IPS-15b (cell line): ENCODE data around the gene UBE2D3.

ENCODE experiments used
- H3K27me3 ChIP-seq: one replicate; pipeline ENCODE4 v1.6.1; 2013; ENCODE audit warnings: low read length; ENCODE audit not compliant: control insufficient read depth, insufficient read depth
- H3K36me3 ChIP-seq: one replicate; pipeline ENCODE4 v1.6.1; 2013; ENCODE audit warnings: low read length; ENCODE audit not compliant: control insufficient read depth, insufficient read depth
- H3K4me1 ChIP-seq: one replicate; pipeline ENCODE4 v1.6.1; 2013; ENCODE audit warnings: mild to moderate bottlenecking, low read length; ENCODE audit not compliant: control insufficient read depth, insufficient read depth
- H3K4me3 ChIP-seq: one replicate; pipeline ENCODE4 v1.5.1; 2013; ENCODE audit warnings: low read depth, low read length
- H3K9ac ChIP-seq: one replicate; pipeline ENCODE4 v1.6.1; 2013; ENCODE audit warnings: low read depth, mild to moderate bottlenecking, low read length
- H3K9me3 ChIP-seq: one replicate; pipeline ENCODE4 v1.6.1; 2013; ENCODE audit warnings: mild to moderate bottlenecking, low read length; ENCODE audit not compliant: control insufficient read depth, insufficient read depth

The UBE2D3 gene

DNA sequence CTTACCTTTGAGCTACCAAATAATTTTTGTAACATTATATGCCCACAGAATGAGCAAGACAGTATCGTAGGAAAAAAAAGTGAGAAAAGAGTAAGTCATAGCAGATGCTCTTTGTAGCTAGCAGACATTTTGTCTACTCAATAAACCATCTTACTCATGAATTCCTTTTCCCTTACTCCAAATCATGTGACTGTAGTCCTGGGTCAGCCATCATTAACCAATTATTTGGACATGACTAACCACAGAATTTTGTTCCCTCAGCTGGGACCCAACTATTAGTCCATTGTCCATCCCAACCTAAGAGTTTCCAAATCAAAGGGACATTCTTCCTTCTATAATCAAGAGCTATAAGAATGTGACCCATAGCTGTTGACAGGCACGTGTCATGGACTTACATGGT lies 11.4 kb downstream of the UBE2D3 start:
- no peaks in the 10 kb centered on the region for H3K27me3 ChIP-seq
- no peaks in the 10 kb centered on the region for H3K9me3 ChIP-seq
- peaks cover 27% of the 10 kb centered on the region for H3K4me1 ChIP-seq
- no peak overlapping the region for H3K9ac ChIP-seq
- H3K4me3 ChIP-seq = no peak overlapping the region
- H3K36me3 ChIP-seq = no peaks in the 10 kb centered on the region

DNA sequence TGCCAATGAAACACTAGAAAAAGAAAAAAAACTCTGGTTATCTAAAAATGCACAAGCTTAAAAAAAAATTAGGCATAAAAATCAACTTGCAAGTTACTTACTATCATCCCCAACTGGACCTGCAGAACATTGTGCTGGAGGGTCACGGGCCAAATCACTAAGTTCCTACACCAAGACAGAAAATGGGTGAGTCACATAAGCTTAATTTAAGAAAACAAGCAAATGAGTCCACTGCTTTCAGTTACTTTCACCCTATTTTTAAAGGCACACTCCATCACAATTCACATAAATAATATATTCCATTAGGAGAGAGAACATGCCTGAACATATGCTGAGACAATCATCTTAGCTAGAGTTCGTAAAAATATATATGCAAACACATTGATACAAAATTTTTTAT lies 17.7 kb downstream of the UBE2D3 start:
- Histone ChIP-seq H3K9me3 (no peaks in the 10 kb centered on the region), H3K36me3 (no peaks in the 10 kb centered on the region), H3K9ac (no peak overlapping the region), H3K27me3 (no peaks in the 10 kb centered on the region), H3K4me1 (peaks cover 6% of the 10 kb centered on the region), H3K4me3 (no peak overlapping the region)

DNA sequence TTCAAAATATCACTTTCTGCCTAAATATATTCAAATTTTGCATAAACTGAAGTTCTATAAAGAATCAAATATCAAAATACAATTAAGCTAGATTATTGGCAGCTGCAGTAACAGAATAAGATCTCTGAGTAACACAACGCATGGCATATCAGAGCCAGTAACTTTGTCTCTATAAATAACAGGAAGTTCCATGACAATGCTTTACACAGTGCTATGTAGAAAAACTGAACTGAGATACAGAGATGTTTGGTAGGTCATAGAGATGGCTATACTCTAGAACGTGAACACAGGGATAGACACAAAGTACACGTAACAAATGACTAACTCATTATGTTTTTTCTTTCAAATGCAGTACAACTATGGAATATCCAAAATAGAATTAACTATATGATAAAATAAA lies 18.2 kb downstream of the UBE2D3 start:
- H3K27me3 ChIP-seq = no peaks in the 10 kb centered on the region
- peaks cover 6% of the 10 kb centered on the region for H3K4me1 ChIP-seq
- H3K4me3 ChIP-seq = no peak overlapping the region
- no peak overlapping the region for H3K9ac ChIP-seq
- no peaks in the 10 kb centered on the region for H3K36me3 ChIP-seq
- H3K9me3 ChIP-seq = no peaks in the 10 kb centered on the region

GRCh38 chr4:102808009-102808408 lies 19.3 kb downstream of the UBE2D3 start:
- no peak overlapping the region for H3K9ac ChIP-seq
- H3K27me3 ChIP-seq = no peaks in the 10 kb centered on the region
- no peaks in the 10 kb centered on the region for H3K9me3 ChIP-seq
- peaks cover 3% of the 10 kb centered on the region for H3K36me3 ChIP-seq
- H3K4me3 ChIP-seq = no peak overlapping the region
- peaks cover 3% of the 10 kb centered on the region for H3K4me1 ChIP-seq

- Histone ChIP-seq H3K27me3 (no peaks in the 10 kb centered on the region), H3K36me3 (peaks cover 3% of the 10 kb centered on the region), H3K4me3 (no peak overlapping the region), H3K9me3 (no peaks in the 10 kb centered on the region), H3K9ac (no peak overlapping the region), H3K4me1 (peaks cover 3% of the 10 kb centered on the region)
Measured at GRCh38 chr4:102807345-102807744, 20.0 kb downstream of the UBE2D3 start.

- peaks cover 7% of the 10 kb centered on the region for H3K4me1 ChIP-seq
- no peak overlapping the region for H3K9ac ChIP-seq
- no peak overlapping the region for H3K4me3 ChIP-seq
- peaks cover 3% of the 10 kb centered on the region for H3K36me3 ChIP-seq
- H3K9me3 ChIP-seq = no peaks in the 10 kb centered on the region
- H3K27me3 ChIP-seq = no peaks in the 10 kb centered on the region
Measured at GRCh38 chr4:102799816-102800215, 27.5 kb downstream of the UBE2D3 start.

DNA sequence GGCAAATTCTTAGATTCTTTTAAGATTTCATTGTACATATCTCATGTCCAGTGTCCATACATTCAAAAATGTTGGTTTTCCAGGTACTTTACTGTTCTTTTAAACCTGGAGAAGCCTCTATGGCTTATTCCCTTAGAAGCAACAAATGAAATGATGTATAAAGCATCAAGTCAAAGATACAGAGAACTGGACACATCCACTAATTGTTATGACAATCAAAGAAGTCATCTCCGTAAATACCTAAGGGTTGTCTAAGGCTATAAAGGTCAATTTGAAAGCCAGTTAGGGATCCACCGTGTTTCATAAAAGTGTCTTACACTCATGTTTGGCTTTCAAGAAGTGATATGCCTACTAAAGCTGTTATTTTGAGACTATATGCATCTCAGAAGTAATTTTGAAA lies 32.4 kb downstream of the UBE2D3 start:
- H3K27me3 ChIP-seq = no peaks in the 10 kb centered on the region
- no peak overlapping the region for H3K9ac ChIP-seq
- no peaks in the 10 kb centered on the region for H3K9me3 ChIP-seq
- H3K4me3 ChIP-seq = no peak overlapping the region
- H3K4me1 ChIP-seq = peaks cover 16% of the 10 kb centered on the region
- H3K36me3 ChIP-seq = no peaks in the 10 kb centered on the region

GRCh38 chr4:102792361-102792936 lies 34.9 kb downstream of the UBE2D3 start:
- Histone ChIP-seq H3K36me3 (no peaks in the 10 kb centered on the region), H3K4me3 (no peak overlapping the region)

DNA sequence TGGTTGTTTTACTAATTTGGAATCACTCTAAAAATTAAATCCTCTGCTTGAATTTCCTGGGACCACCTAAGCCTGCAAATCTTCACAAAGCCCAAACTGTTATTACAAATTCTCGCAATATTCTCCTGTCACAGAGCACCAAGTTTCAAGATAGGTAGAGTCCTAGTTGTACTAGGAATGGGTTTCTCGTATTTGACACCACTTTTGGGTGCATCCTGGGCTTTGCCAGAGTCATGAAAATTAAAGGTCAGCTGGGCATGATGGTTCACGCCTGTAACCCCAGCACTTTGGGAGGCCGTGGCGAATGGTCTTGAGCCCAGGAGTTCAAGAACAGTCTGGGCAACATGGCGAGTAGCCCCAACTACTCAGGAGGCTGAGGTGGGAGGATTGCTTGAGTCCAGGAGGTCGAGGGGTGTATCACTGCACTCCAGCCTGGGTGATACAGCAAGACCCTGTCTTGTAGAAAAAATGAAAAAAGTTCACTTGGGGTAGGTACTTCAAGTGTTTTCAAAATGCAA lies 36.0 kb downstream of the UBE2D3 start:
- no peak overlapping the region for H3K9ac ChIP-seq
- H3K4me1 ChIP-seq = peaks cover 14% of the 10 kb centered on the region
- no peaks in the 10 kb centered on the region for H3K9me3 ChIP-seq
- H3K36me3 ChIP-seq = no peaks in the 10 kb centered on the region
- no peaks in the 10 kb centered on the region for H3K27me3 ChIP-seq
- H3K4me3 ChIP-seq = no peak overlapping the region

More at GRCh38 chr4:102792361-102792936, 34.9 kb downstream of the UBE2D3 start:
- H3K4me1 ChIP-seq = peaks cover 16% of the 10 kb centered on the region
- no peaks in the 10 kb centered on the region for H3K9me3 ChIP-seq
- no peaks in the 10 kb centered on the region for H3K27me3 ChIP-seq
- no peak overlapping the region for H3K9ac ChIP-seq

- Histone ChIP-seq H3K4me1 (peaks cover 7% of the 10 kb centered on the region), H3K9ac (no peak overlapping the region), H3K27me3 (no peaks in the 10 kb centered on the region), H3K4me3 (no peak overlapping the region), H3K9me3 (no peaks in the 10 kb centered on the region), H3K36me3 (no peaks in the 10 kb centered on the region)
Measured at GRCh38 chr4:102789317-102789717, 38.0 kb downstream of the UBE2D3 start.

- Histone ChIP-seq H3K36me3 (no peaks in the 10 kb centered on the region), H3K4me1 (no peaks in the 10 kb centered on the region), H3K9ac (no peak overlapping the region), H3K4me3 (no peak overlapping the region), H3K9me3 (no peaks in the 10 kb centered on the region), H3K27me3 (no peaks in the 10 kb centered on the region)
Measured at GRCh38 chr4:102787944-102788343, 39.4 kb downstream of the UBE2D3 start.

GRCh38 chr4:102787096-102787881 lies 40.1 kb downstream of the UBE2D3 start:
- H3K4me3 ChIP-seq = no peak overlapping the region
- H3K4me1 ChIP-seq = no peaks in the 10 kb centered on the region
- no peak overlapping the region for H3K9ac ChIP-seq
- no peaks in the 10 kb centered on the region for H3K36me3 ChIP-seq
- H3K27me3 ChIP-seq = no peaks in the 10 kb centered on the region
- H3K9me3 ChIP-seq = no peaks in the 10 kb centered on the region
